Activated CD4-positive, CD25-positive, alpha-beta regulatory T cell treated with anti-CD3 and anti-CD28 coated beads, Interleukin-2, amount 50 U/mL, for 24 hours (primary cell): ENCODE data around the gene PATJ.
"Not testable (repeated sequence)": the region's sequence is repeated elsewhere in the genome, so short reads cannot be mapped to it uniquely, and the experiment has no call there.

ENCODE experiments used
- ATAC-seq, 2 donors: fragments of 150-1000 bp; cut with Tn5 transposase; one replicate each; pipeline ENCODE4 v1.10.0; 2021; ENCODE audit warnings: mild to moderate bottlenecking in 1 of 2, moderate library complexity in 1 of 2

The PATJ gene

GRCh38 chr1:62220456-62220855 is 478.2 kb downstream of the PATJ start:
- ATAC-seq: not testable (repeated sequence)

DNA sequence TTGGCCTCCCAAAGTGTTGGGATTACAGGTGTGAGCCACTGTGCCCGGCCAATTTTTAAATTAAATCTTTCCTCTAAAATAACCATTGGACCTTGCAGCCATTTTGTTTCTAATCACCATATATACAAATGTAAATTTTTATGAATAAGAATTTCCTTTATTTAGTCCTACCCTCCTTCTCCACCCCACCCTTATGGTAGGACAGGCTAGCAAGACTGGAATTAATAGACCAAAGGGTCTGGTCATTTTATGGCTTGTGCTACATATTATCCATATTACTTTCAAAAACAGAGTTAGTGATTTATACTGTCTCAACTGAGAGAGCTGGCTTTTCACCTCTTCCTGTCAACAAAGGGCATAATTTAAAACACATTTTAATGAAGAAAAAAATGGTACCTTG is 478.9 kb downstream of the PATJ start:
- no peak for ATAC-seq

GRCh38 chr1:62222321-62222720 is 480.0 kb downstream of the PATJ start:
- no peak for ATAC-seq

- ATAC-seq: no peak
Observed at GRCh38 chr1:62224182-62224581, 481.9 kb downstream of the PATJ start.

GRCh38 chr1:62227496-62227895 is 485.2 kb downstream of the PATJ start:
- ATAC-seq: no peak
